Hypothalamus (tissue), 51 donors: ENCODE results near the gene PIP4K2A.
A peak's percentile ranks its signal among the peaks of the same experiment; 100 is the strongest.
"Not testable (repeated sequence)": the region's sequence is repeated elsewhere in the genome, so short reads cannot be mapped to it uniquely, and the experiment has no call there.

Experiments
- DNase-seq, 51 donors: peaks; one replicate each; lab custom pipeline; 2025; lab: John Stamatoyannopoulos, UW

Gene PIP4K2A

GRCh38 chr10:22714479-22715289 lies at the start of gene PIP4K2A:
TSS of gene PIP4K2A (minus strand) at chr10:22714578. CDS start at chr10:22714326, 252 bp downstream.
- peak in 45 of 51 donors; percentile 18 to 89 (median 58) for DNase-seq

DNA sequence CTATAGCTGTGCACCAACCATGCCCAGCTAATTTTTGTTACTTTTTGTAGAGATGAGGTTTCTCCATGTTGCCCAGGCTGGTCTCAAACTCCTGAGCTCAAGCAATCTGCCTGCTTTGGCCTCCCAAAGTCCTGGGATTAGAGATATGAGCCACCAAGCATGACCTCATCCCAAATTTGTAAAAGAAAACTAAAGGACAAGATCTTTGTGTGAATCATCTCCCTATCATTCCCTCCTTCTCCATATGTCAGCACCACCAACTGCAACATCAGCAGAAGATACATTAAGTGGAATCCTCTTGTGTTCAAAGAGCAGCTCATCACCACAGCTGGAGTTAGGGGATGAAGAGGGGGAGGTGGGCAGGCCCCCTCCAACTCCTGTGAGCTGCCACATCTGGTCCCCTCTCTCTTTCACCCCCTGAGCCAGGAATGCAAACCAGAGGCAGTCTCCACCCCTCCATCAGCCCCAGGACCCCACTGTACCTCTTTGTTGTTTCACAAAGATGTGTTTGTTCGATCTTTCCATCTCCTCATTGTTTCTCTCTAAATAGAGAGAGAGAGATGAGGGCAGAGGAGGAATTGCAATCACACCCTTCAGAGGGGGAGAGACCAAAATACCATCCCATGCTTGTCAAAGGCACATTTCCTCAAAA lies 47.3 kb upstream of the PIP4K2A start:
- peak in 33 of 51 donors; percentile 2 to 89 (median 57) for DNase-seq

- DNase-seq, result no peak
Measured at GRCh38 chr10:22760025-22760424, 45.6 kb upstream of the PIP4K2A start.

- peak in 4 of 51 donors; percentile 1 to 12 (median 6) for DNase-seq
Measured at GRCh38 chr10:22758867-22759266, 44.5 kb upstream of the PIP4K2A start.

DNA sequence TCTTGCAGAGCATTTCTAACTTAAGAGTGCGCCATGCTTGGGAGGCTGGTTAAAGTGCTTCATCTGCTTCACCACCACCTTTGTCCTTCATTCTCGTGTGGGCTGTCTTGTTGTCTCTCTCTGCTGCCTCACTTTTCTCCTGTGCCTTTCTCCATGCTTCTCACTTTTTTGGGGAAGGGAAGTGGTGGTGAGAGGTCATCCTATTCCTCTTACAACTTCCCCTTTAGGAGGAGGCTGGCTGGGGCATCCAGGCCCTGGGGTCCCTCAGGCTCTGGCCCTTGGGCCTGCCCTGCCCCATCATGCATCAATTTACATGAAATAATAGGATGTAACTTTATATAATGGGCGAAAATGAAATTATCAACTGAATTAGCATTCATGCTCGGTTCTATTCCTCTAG lies 39.9 kb upstream of the PIP4K2A start:
- no peak for DNase-seq

DNA sequence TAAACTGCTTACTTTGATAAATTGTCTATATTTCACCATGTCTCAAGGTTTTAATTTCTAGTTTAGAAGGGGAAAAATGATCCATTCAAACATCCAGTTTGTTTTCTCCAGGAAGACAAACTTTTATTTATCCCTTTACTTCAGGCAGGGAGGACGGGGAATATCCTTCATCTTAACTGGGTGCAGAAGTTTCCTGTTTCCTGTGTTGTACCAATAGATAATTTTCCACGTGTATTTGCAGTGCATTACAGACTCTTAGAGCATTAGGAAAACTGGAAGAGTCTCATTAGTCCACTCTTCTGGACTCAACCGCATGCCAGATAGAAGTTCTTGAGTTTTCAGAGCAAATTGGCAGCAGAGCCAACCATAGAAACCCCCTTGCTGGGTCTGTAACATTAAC lies 39.4 kb upstream of the PIP4K2A start:
- no peak for DNase-seq

DNA sequence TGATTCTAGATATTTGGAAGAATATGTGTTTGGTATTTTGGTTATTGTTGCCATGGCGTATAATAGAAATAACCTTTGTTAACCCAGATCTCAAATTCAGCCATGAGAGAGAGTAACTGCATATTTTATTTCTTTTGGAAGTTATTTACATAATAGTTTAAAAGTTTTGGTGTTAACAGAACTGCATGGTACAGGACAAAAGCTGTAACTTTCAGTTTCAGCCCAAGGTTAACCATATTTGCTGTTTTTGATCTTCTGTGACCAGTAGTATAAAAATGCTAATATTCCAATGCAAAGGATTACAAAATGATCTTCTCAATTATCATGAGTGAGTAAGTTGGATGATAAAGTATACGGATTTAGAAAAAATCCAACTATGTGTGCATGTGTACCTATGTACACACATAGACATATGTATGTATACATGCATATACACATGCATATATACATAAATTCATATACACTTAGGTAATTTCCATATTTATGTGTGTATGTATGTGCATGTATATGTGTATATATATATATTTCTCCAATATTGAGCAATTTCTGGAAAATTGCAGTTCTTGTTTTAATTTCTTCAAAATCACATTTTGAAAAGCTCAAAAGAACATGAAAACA lies 38.0 kb upstream of the PIP4K2A start:
- DNase-seq, result no peak

GRCh38 chr10:22750131-22750530 lies 35.8 kb upstream of the PIP4K2A start:
- DNase-seq, result no peak

DNA sequence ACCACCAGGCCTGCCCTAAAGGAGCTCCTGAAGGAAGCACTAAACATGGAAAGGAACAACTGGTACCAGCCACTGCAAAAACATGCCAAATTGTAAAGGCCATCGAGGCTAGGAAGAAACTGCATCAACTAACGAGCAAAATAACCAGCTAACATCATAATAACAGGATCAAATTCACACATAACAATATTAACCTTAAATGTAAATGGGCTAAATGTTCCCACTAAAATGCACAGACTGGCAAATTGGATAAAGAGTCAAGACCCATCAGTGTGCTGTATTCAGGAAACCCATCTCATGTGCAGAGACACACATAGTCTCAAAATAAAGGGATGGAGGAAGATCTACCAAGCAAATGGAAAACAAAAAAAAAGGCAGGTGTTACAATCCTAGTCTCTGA lies 30.5 kb upstream of the PIP4K2A start:
- not testable (repeated sequence) for DNase-seq

GRCh38 chr10:22742678-22743077 lies 28.3 kb upstream of the PIP4K2A start:
- DNase-seq, result no peak

DNA sequence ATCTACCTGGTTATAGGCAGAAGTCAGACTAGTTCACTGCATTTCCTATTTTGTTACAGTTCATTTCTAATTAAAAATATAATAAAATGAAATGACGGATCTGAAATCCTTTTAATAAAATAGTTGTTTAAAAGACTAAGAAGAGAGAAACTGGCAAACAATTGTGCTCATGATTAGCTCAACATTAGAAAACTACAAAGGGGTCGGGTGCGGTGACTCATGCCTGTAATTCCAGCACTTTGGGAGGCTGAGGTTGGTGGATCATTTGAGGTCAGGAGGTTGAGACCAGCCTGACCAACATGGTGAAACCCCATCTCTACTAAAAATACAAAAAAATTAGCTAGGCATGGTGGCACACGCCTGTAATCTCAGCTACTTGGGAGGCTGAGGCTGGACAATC lies 27.3 kb upstream of the PIP4K2A start:
- not testable (repeated sequence) for DNase-seq

GRCh38 chr10:22740180-22740579 lies 25.8 kb upstream of the PIP4K2A start:
- DNase-seq, result no peak

GRCh38 chr10:22737587-22737986 lies 23.2 kb upstream of the PIP4K2A start:
- no peak for DNase-seq

GRCh38 chr10:22736134-22736533 lies 21.8 kb upstream of the PIP4K2A start:
- DNase-seq, result no peak

DNA sequence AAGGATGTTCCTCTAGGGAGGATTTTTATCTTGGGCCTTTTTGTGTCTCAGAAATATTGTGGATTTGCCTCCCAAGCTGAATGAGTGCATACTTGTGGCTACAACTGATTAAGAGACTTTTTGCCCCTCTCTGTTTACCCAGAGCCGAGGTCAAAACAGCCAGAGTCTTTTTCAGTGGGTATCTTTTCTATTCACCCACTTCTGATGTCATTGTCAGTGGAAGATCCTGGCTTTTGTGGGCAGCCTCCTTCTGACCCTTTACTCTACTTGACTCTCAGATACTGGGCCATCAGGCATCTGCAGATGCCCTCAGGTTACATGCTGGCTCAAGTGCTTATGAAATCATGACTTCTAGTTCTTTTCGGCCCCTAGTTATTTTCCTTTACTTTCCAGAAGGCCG lies 19.6 kb upstream of the PIP4K2A start:
- no peak for DNase-seq

- no peak for DNase-seq
Measured at GRCh38 chr10:22727663-22728062, 13.3 kb upstream of the PIP4K2A start.

DNA sequence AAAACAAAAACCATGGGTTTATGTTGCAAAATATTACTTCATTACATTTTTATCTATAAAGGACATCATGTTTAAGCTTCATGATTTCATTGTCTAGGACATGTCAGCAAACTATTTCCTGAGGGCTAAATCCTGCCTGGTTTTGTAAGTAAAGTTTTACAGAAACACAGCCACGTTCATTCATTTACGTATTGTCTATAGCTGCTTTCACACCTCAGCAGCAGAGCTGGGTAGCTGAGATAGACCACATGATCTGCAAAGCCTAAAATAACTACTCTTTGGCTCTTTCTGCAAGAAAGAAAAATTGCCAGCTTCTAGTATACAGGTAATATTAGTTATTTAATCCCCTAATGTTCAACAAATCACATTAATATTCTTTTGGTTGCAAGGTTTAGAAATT lies 12.7 kb upstream of the PIP4K2A start:
- no peak for DNase-seq

DNA sequence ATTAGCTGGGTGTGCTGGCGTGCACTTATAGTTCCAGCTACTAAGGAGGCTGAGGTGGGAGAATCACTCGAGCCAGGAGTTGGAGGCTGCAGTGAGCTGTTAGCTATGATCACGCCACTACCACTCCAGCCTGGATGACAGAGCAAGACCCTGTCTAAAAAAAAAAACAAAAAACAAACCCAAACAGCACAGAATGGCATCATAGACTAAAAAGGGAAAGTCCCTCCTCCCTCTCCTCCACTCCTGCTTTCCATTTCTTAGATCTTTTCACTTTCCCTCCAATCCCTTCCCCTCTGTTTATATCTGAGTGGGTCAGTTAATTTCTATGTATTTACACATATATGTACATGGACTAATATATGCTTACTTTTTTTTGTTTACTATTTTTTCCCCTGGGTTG lies 10.4 kb upstream of the PIP4K2A start:
- DNase-seq, result no peak

GRCh38 chr10:22723783-22724182 lies 9.4 kb upstream of the PIP4K2A start:
- DNase-seq, result no peak

- no peak for DNase-seq
Measured at GRCh38 chr10:22723343-22723779, 9.0 kb upstream of the PIP4K2A start.

- no peak for DNase-seq
Measured at GRCh38 chr10:22722626-22723169, 8.3 kb upstream of the PIP4K2A start.
